OCI-LY7 (cell line): ENCODE data around the gene UGT1A1.

Experiments used
- CTCF ChIP-seq: fragments of 200-600 bp; sonication (generic); conservative IDR thresholded peaks from 2 replicates; pipeline ENCODE4 v1.5.1; 2014; ENCODE audit warnings: mild to moderate bottlenecking, antibody characterized with exemption, low read length, moderate library complexity, mixed read lengths
- EZH2phosphoT487 ChIP-seq: fragments of 200-600 bp; sonication (generic); IDR thresholded peaks from 2 replicates; pipeline ENCODE4 v1.6.1; 2018; ENCODE audit warnings: low read depth, borderline replicate concordance, mild to moderate bottlenecking, mixed run types, antibody characterized with exemption, low read length, moderate library complexity, mixed read lengths

GRCh38 chr2:233817995-233818638 lies 58.0 kb downstream of the UGT1A1 start:
- TF ChIP-seq CTCF (no peak), EZH2phosphoT487 (no peak)
